NK-92 treated with Interleukin-12 subunit alpha and Interleukin-12 subunit beta, amount 100 ng/mL, for 24 hours (cell line): ENCODE measurements around the gene NCK1.
A peak's percentile ranks its signal among the peaks of the same experiment; 100 is the strongest.
"Not testable (repeated sequence)": the region's sequence is repeated elsewhere in the genome, so short reads cannot be mapped to it uniquely, and the experiment has no call there.

Experiments used
- DNase-seq: peaks from one replicate; lab custom pipeline; 2025; lab: John Stamatoyannopoulos, UW

NCK1 gene

GRCh38 chr3:136862617-136863322 lies 762 bp downstream of the NCK1 start:
- peak; percentile 69 for DNase-seq

GRCh38 chr3:136869282-136869681 lies 7.3 kb downstream of the NCK1 start:
- DNase-seq = no peak

- not testable (repeated sequence) for DNase-seq
These were observed 10.2 kb downstream of the NCK1 start for GRCh38 chr3:136872258-136872657.

GRCh38 chr3:136879510-136879909 lies 17.5 kb downstream of the NCK1 start:
- not testable (repeated sequence) for DNase-seq

GRCh38 chr3:136882571-136882970 lies 20.6 kb downstream of the NCK1 start:
- DNase-seq = no peak

GRCh38 chr3:136883967-136884720 lies 22.1 kb downstream of the NCK1 start:
- no peak for DNase-seq

GRCh38 chr3:136885357-136886213 lies 23.6 kb downstream of the NCK1 start:
- DNase-seq = no peak

GRCh38 chr3:136889947-136890346 lies 27.9 kb downstream of the NCK1 start:
- DNase-seq = no peak

GRCh38 chr3:136891934-136892855 lies 30.2 kb downstream of the NCK1 start:
- DNase-seq = no peak

GRCh38 chr3:136893848-136894443 lies 31.9 kb downstream of the NCK1 start:
- no peak for DNase-seq

- DNase-seq = not testable (repeated sequence)
These were observed 35.2 kb downstream of the NCK1 start for GRCh38 chr3:136897171-136897570.

- DNase-seq = no peak
These were observed 36.5 kb downstream of the NCK1 start for GRCh38 chr3:136898549-136898948.

GRCh38 chr3:136898954-136899353 lies 36.9 kb downstream of the NCK1 start:
- no peak for DNase-seq

- DNase-seq = no peak
These were observed 37.7 kb downstream of the NCK1 start for GRCh38 chr3:136899622-136900158.

- not testable (repeated sequence) for DNase-seq
These were observed 38.7 kb downstream of the NCK1 start for GRCh38 chr3:136900694-136901093.

- DNase-seq = no peak
These were observed 39.4 kb downstream of the NCK1 start for GRCh38 chr3:136901391-136901790.

- DNase-seq = not testable (repeated sequence)
These were observed 40.5 kb downstream of the NCK1 start for GRCh38 chr3:136902530-136902929.

- DNase-seq = no peak
These were observed 41.9 kb downstream of the NCK1 start for GRCh38 chr3:136903899-136904298.

- no peak for DNase-seq
These were observed 42.7 kb downstream of the NCK1 start for GRCh38 chr3:136904746-136905145.

- no peak for DNase-seq
These were observed 43.5 kb downstream of the NCK1 start for GRCh38 chr3:136905549-136905948.

- no peak for DNase-seq
These were observed 44.7 kb downstream of the NCK1 start for GRCh38 chr3:136906725-136907124.
